Pons (tissue), 1 donor: ENCODE results near the gene SLC38A10.

ENCODE experiments used
- DNase-seq: peaks from one replicate; pipeline ENCODE4 v3.0.0-alpha.2; 2016; ENCODE audit warnings: low spot score

SLC38A10 gene

GRCh38 chr17:81254955-81255717, 40.0 kb downstream of the SLC38A10 start:
- DNase-seq = no peak

GRCh38 chr17:81253358-81254131, 41.6 kb downstream of the SLC38A10 start:
- peak; percentile 41 for DNase-seq

- DNase-seq = no peak
Measured at GRCh38 chr17:81252987-81253329, 42.1 kb downstream of the SLC38A10 start.

GRCh38 chr17:81252326-81252986, 42.7 kb downstream of the SLC38A10 start:
- DNase-seq = no peak

GRCh38 chr17:81251709-81252301, 43.3 kb downstream of the SLC38A10 start:
- DNase-seq = no peak

- no peak for DNase-seq
Measured at GRCh38 chr17:81251094-81251708, 43.9 kb downstream of the SLC38A10 start.

- DNase-seq = no peak
Measured at GRCh38 chr17:81250286-81251093, 44.6 kb downstream of the SLC38A10 start.

GRCh38 chr17:81249223-81250040, 45.7 kb downstream of the SLC38A10 start:
- no peak for DNase-seq

- no peak for DNase-seq
Measured at GRCh38 chr17:81248649-81249048, 46.5 kb downstream of the SLC38A10 start.

GRCh38 chr17:81247339-81247990, 47.6 kb downstream of the SLC38A10 start:
- DNase-seq = no peak

GRCh38 chr17:81246679-81247338, 48.3 kb downstream of the SLC38A10 start:
- DNase-seq = no peak

GRCh38 chr17:81246343-81246670, 48.8 kb downstream of the SLC38A10 start:
- no peak for DNase-seq

GRCh38 chr17:81245665-81246342, 49.3 kb downstream of the SLC38A10 start:
- DNase-seq = no peak

GRCh38 chr17:81245024-81245664, 50.0 kb downstream of the SLC38A10 start:
- DNase-seq = no peak

- DNase-seq = no peak
Measured at GRCh38 chr17:81244358-81245023, 50.6 kb downstream of the SLC38A10 start.

- no peak for DNase-seq
Measured at GRCh38 chr17:81243333-81243664, 51.8 kb downstream of the SLC38A10 start.

GRCh38 chr17:81242421-81243332, 52.4 kb downstream of the SLC38A10 start:
- no peak for DNase-seq
